ENCODE measurements around the gene BTBD6. TPM values are rescaled to one million over a fixed set of nuclear protein-coding genes. Genes with fewer than 3 reads are reported as not detected.
A peak's percentile ranks its signal among the peaks of the same experiment; 100 is the strongest.

The BTBD6 gene
- total RNA-seq, 1 donor from 2014 or later = 36.3 TPM

DNA sequence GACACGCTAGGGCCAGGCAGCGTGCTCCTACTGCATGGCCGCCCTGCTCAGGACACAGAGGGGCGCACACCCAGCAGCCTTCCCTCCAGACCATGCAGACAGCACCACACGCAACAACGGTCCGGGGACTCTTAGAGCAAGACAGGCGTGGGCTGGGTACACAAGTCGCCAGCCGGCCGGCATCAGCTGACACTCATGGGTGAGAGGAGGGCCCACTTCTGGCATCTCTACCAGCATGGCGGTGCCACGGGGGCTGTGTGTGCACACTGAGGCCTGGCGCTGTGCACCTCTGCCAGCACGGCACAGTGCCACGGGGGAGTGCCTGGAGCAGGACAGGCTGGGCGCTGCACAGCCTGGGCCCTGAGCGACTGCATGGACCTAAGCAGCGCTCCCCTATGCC, 6.7 kb upstream of the BTBD6 start:
- H3K4me1 Mint-ChIP-seq (ENCODE audit: low read depth, unreplicated experiment) = no peaks in the 10 kb centered on the region
- H3K27me3 Mint-ChIP-seq (ENCODE audit: unreplicated experiment) = peaks cover 2% of the 10 kb centered on the region
- DNase-seq = no peak
- H3K27ac Mint-ChIP-seq (ENCODE audit: unreplicated experiment) = no peak overlapping the region
- H3K9me3 Mint-ChIP-seq (ENCODE audit: unreplicated experiment) = peaks cover 2% of the 10 kb centered on the region
- no peak overlapping the region for H3K4me3 Mint-ChIP-seq (ENCODE audit: unreplicated experiment)
- H3K36me3 Mint-ChIP-seq (ENCODE audit: unreplicated experiment) = no peaks in the 10 kb centered on the region
- TF ChIP-seq, protein P1, sequence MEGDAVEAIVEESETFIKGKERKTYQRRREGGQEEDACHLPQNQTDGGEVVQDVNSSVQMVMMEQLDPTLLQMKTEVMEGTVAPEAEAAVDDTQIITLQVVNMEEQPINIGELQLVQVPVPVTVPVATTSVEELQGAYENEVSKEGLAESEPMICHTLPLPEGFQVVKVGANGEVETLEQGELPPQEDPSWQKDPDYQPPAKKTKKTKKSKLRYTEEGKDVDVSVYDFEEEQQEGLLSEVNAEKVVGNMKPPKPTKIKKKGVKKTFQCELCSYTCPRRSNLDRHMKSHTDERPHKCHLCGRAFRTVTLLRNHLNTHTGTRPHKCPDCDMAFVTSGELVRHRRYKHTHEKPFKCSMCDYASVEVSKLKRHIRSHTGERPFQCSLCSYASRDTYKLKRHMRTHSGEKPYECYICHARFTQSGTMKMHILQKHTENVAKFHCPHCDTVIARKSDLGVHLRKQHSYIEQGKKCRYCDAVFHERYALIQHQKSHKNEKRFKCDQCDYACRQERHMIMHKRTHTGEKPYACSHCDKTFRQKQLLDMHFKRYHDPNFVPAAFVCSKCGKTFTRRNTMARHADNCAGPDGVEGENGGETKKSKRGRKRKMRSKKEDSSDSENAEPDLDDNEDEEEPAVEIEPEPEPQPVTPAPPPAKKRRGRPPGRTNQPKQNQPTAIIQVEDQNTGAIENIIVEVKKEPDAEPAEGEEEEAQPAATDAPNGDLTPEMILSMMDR (IDR thresholded peaks at IDR 0.05; ENCODE audit: partially characterized antibody, unreplicated experiment) = no peak

DNA sequence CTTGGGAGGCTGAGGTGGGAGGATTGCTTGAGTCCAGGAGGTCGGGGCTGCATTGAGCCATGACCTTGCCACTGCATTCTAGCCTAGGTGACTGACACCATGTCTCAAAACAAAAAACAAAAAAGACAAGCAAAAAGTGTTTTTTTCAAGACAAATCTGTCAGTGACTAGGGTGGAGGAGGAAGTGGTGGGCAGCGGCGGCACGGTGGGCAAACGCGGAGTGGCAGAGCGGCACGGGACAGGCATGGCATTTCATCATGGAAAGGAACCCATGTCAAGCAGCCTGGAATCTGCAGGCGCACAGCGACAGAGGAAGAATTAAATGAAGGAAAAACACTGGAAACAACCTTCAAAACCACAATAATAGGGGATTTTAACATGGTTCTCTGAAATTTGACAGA, 4.0 kb upstream of the BTBD6 start:
- peaks cover 3% of the 10 kb centered on the region for H3K4me1 Mint-ChIP-seq (ENCODE audit: low read depth, unreplicated experiment)
- peaks cover 6% of the 10 kb centered on the region for H3K27me3 Mint-ChIP-seq (ENCODE audit: unreplicated experiment)
- no peak overlapping the region for H3K27ac Mint-ChIP-seq (ENCODE audit: unreplicated experiment)
- DNase-seq = no peak
- H3K4me3 Mint-ChIP-seq (ENCODE audit: unreplicated experiment) = no peak overlapping the region
- TF ChIP-seq, protein P1 (IDR thresholded peaks at IDR 0.05; ENCODE audit: partially characterized antibody, unreplicated experiment) = no peak
- no peaks in the 10 kb centered on the region for H3K36me3 Mint-ChIP-seq (ENCODE audit: unreplicated experiment)
- peaks cover 6% of the 10 kb centered on the region for H3K9me3 Mint-ChIP-seq (ENCODE audit: unreplicated experiment)

DNA sequence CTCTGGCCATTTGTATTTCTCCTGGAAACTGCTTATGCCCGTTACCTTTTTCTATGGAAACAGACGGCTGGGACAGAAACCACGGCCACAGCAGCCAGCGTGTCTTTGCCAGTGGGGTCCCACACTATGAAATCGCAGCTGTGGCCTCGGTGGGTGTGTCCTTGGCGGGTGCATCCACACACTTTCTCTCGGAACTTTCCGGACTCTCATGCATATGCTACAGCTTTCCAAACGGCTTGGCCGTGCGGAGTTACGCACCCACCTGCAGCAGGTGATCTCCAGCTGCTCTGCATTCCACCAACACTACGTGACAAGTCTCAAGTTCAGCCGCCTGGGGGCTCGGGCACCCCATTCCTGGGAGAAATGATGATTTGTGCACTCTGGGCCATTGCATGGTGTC, 1.3 kb upstream of the BTBD6 start:
- peaks cover 8% of the 10 kb centered on the region for H3K27me3 Mint-ChIP-seq (ENCODE audit: unreplicated experiment)
- no peak overlapping the region for H3K27ac Mint-ChIP-seq (ENCODE audit: unreplicated experiment)
- H3K4me1 Mint-ChIP-seq (ENCODE audit: low read depth, unreplicated experiment) = peaks cover 8% of the 10 kb centered on the region
- no peaks in the 10 kb centered on the region for H3K36me3 Mint-ChIP-seq (ENCODE audit: unreplicated experiment)
- H3K4me3 Mint-ChIP-seq (ENCODE audit: unreplicated experiment) = peak overlapping the region; percentile 82
- no peak for DNase-seq
- H3K9me3 Mint-ChIP-seq (ENCODE audit: unreplicated experiment) = peaks cover 6% of the 10 kb centered on the region
- TF ChIP-seq, protein P1 (IDR thresholded peaks at IDR 0.05; ENCODE audit: partially characterized antibody, unreplicated experiment) = no peak

DNA sequence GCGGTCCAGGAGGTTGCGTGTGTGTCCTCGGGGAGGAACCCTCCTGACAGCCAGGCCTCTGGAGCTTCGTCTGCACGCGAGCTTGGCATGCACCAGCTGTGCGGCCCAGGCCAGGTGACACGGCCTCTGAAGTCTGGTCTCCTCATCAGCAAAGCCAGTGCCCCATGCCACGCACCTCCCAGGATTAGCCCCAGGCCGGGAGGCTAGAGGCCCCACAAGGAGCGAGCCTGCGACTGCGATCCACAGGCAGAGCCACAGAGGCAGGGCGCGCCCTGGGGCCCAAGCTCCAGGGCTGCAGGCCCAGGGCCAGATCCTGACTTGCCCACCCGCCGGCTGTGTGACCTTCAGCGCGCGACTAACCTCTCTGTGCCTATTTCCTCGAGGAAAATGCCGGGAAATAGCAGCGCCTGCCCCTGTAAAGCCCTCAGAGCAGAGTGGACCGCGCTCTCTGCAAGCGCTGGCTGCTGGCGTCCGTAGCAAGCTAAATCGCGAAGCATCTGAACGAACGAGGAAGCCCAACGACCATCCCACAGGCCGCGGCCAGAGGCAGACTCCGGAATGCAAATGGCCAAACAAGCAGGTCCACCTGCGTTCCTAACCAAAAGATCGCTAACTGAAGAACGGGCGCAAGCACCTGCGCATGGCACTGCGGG, 492 bp upstream of the BTBD6 start:
- TF ChIP-seq, protein P1 (IDR thresholded peaks at IDR 0.05; ENCODE audit: partially characterized antibody, unreplicated experiment) = no peak
- H3K27me3 Mint-ChIP-seq (ENCODE audit: unreplicated experiment) = peaks cover 8% of the 10 kb centered on the region
- peaks cover 6% of the 10 kb centered on the region for H3K9me3 Mint-ChIP-seq (ENCODE audit: unreplicated experiment)
- peaks cover 8% of the 10 kb centered on the region for H3K4me1 Mint-ChIP-seq (ENCODE audit: low read depth, unreplicated experiment)
- no peaks in the 10 kb centered on the region for H3K36me3 Mint-ChIP-seq (ENCODE audit: unreplicated experiment)
- DNase-seq = no peak
- H3K4me3 Mint-ChIP-seq (ENCODE audit: unreplicated experiment) = peak overlapping the region; percentile 82
- no peak overlapping the region for H3K27ac Mint-ChIP-seq (ENCODE audit: unreplicated experiment)

DNA sequence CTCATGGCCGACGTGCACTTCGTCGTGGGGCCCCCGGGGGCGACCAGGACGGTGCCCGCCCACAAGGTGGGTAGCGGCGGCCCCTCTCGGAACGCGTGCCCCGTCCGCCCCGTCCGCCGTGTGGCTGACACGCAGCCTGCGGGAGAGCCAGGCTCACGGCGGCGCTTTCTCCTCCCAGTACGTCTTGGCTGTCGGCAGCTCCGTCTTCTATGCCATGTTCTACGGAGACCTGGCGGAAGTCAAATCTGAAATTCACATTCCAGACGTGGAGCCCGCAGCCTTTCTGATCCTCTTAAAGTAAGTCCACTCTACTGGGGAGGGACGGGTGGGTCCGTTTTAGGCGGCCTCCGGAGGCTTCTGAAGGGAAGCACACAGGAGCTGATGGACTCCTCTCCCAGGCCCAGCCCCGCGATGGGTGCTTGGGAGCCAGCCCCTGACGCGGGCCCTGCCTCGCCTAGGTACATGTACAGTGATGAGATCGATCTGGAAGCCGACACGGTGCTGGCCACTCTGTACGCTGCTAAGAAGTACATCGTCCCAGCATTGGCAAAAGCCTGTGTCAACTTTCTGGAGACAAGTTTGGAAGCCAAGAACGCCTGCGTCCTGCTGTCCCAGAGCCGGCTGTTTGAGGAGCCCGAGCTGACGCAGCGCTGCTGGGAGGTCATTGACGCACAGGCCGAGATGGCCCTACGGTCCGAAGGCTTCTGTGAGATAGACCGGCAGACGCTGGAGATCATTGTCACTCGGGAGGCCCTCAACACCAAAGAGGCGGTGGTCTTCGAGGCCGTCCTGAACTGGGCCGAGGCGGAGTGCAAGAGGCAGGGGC, 1.1 kb downstream of the BTBD6 start:
- peak overlapping the region; percentile 83 for H3K4me3 Mint-ChIP-seq (ENCODE audit: unreplicated experiment)
- no peaks in the 10 kb centered on the region for H3K36me3 Mint-ChIP-seq (ENCODE audit: unreplicated experiment)
- no peak overlapping the region for H3K27ac Mint-ChIP-seq (ENCODE audit: unreplicated experiment)
- no peak for DNase-seq
- H3K27me3 Mint-ChIP-seq (ENCODE audit: unreplicated experiment) = peaks cover 11% of the 10 kb centered on the region
- TF ChIP-seq, protein P1 (IDR thresholded peaks at IDR 0.05; ENCODE audit: partially characterized antibody, unreplicated experiment) = no peak
- peaks cover 6% of the 10 kb centered on the region for H3K9me3 Mint-ChIP-seq (ENCODE audit: unreplicated experiment)
- peaks cover 8% of the 10 kb centered on the region for H3K4me1 Mint-ChIP-seq (ENCODE audit: low read depth, unreplicated experiment)
